HG02798 (cell line): ENCODE data around the gene FIZ1.
A peak's percentile ranks its signal among the peaks of the same experiment; 100 is the strongest.
"Not testable (repeated sequence)": the region's sequence is repeated elsewhere in the genome, so short reads cannot be mapped to it uniquely, and the experiment has no call there.

Experiments used
- ATAC-seq: cut with Tn5 transposase; IDR thresholded peaks from one replicate; pipeline ENCODE4 v1.9.1; 2021; ENCODE audit warnings: mild to moderate bottlenecking; ENCODE audit not compliant: unreplicated experiment, poor library complexity

FIZ1 gene

DNA sequence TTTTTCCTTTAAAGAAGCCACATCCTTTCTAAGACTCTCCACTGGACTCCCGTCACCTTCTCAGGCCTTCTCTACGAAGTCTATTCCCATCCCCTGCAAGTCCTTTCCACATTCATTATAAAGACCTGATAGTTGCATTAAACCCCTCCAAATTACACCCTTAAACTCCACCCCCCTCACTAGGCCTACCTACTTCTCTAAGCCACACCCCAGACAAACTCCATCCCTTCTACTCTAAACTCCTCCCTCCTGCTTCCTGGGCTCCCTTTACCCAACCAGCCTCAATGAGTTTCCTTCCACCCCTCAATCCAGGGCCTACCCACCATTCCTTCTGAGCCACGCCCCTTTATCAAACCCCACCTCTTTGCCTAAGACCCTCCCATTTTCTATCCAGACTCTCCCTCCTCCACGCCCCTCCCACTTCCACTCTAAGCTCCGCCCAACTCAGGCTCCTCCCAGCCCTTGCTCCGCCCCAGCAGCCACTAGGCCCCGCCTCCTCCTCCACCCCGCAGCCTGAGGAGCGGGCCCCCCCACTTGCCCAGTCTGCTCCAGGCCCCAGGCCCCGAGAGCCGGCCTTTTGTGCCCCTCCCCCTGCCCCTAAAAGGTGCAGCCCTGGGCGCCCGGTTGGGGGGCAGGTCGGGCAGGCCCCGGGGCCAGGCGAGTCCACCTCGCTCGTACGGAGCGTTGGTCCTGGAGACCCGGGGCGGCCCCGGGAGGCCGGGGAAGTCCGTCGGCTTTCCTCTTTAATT, 424 bp downstream of the FIZ1 start:
- peak; percentile 49 for ATAC-seq

DNA sequence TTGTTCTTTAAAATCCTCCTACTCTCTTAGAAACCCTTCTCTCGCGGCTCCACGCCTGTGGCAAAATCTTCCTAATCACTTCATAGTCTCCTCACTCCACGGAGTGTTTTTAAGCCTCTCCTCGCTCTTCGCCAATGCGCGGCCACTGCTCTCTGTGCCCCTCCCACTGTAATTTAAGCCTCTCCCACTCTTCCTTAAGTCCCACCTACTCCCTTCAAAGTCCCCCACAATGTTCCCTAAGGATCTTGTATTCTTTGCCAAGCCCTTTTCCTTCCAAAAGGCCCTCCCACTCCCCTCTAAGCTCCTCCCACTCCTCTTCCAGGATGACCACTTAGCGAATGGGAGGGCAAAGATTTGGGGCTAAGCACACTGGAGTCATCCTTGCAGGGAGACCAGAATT, 1.3 kb downstream of the FIZ1 start:
- ATAC-seq: no peak

DNA sequence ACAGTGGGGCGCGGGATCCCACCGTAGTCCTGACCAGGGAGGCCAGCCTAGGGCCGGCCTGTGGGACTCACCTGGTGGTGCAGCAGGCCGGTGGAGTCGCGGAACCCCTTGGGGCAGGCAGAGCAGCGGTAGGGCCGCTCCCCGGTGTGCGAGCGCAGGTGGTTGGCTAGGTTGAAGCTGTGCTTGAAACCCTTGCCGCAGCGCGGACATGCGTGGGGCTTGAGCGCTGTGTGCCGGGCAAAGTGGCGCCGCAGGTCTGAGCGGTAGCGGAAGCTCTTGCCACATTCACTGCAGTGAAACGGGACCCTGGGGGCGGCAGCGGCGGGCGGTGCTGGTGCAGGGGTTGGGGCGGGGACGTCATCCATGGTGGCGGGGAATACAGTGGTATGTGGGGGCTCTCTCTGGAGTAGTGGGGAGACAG, 1.8 kb downstream of the FIZ1 start:
- ATAC-seq: no peak

DNA sequence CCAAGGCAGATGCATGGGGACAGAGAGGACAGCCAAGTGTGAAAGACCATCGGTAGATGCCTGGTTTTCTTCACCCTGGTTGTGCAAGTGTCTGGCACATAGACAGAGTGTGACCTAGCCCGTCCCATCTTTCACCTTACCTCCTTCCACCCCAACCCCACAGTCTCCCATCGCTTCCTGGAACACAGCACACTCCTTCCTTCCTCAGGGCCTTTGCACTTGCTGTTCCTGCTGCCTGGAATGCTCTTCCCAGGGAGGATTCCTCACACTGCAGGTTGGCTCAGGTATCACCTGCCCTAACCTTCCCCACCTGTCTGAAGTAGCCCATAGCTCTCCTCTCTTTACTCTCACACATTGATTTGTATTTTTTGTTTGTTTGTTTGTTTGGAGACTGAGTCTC, 3.0 kb downstream of the FIZ1 start:
- no peak for ATAC-seq

DNA sequence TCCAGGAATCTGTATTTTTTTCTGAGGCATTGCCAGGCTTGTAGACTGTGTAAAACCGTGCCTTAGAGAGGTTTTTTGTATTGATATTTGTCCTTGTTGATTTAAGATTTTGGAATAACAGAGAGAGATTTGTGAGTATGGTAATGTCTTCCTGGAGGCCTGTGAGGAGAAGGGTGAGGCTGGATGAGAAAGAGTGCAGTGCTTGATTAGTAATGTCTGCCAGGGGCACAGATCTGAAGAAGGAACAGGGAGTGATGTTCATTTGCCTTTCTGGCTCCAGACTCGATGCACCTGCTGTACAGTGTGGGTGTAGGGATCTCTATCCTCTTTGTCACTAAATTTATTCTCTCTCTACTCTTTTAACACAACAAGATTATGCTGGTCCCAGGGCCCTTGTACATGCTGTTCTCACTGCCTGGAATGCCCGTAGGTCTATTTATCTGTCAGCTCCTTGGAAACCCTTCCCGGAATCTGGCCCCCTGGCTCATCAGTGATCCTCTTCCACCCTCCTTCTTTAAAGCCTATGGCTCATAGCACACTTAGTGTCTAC, 4.2 kb downstream of the FIZ1 start:
- ATAC-seq: no peak

DNA sequence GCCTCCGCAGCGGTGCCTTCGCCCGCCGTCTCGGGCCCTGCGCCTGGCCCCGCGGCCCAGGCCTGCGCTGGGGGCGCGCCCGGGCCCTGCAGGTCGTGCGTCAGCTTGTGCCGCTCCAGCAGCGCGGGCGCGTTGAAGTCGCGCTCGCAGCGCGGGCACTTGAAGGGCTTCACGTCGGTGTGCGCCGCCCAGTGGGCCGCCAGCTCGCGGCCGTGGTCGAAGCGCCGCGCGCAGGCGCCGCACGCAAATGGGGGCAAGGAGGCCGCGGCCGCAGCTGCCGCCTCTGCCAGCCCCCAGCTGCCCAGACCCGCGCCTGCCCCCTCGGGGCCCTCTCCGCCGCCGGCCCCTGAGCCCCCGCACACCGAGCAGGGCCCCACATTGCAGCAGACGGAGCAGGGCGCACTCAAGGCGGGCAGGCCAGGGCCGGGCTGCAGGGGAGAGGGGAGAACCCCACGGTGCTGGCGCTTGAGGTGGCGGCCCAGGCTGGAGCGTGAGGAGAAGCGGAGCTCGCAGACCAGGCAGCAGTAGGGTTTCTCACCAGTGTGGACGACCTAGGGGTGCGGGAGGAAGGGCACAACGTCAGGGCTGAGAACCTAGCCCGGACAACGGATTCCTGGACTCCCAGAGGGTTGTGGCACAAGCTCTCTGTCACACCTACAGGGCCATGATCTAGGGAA, 6.1 kb downstream of the FIZ1 start:
- ATAC-seq: no peak

DNA sequence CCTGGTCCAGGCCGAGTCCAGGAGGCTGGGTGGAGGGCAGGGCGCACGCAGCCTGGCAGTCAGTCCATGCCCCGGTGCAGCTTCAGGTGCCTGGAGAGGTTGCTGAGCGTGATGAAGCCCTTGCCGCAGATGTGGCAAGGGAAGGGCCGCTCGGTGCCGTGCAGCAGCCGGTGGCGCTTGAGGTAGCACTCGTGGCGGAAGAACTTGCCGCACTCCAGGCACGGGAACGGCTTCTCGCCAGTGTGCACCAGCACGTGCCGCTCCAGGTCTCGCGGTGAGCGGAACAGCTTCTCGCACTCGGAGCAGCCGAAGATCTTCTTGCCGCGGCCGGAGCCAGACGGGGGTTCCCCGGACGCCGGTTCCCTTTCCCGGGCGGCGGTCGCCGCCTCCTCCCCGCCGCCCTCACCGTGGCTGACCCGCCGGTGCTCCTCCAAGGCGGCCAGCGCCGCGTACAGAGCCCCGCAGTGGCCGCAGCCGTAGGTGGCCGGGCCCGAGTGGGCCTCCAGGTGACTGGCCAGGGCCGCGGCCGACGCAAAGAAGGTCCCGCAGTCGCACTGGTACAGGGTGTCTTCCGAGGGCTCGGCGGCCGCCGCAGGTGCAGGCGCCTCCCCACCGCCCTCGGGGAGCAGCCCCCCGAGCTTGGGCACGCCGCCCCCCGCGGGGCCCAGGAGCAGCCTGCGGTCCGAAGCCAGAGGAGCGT, 6.8 kb downstream of the FIZ1 start:
- ATAC-seq: no peak

DNA sequence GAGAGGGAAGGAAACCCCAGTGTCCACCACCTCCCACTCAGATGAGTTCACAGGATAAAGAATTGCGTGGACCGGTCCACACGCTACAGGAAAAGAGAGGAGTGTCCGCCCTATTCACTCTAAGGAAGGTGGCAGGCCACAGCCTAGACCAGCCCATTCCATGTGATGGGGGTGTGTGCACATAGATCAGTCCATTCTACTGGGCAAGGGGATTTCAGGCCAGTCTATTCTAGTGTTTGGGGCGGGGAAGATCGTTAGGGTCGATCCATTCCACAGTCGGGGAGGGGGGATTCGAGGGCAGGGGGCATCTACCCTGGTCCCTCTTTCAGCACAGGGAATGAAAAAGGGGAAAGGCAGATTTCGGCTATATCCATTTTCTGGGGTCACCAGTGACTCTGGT, 7.8 kb downstream of the FIZ1 start:
- no peak for ATAC-seq

DNA sequence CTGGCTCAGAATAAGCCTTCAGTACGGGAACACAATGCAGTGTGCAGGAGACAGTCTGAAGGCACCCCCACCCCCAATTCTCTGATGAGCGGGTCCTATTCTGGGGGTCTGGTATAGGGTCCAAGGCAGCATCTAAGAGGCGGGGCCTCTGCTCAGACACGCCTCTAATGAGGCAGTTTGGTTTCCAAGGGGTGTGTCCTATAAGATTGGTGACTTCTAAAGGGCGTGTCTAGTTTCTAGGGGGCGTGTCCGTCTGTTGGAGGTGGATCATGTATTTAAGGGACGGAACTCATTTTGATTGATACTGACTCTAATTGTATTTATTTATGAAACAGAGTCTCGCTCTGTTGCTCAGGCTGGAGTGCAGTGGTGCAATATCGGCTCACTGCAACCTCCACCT, 8.7 kb downstream of the FIZ1 start:
- no peak for ATAC-seq

DNA sequence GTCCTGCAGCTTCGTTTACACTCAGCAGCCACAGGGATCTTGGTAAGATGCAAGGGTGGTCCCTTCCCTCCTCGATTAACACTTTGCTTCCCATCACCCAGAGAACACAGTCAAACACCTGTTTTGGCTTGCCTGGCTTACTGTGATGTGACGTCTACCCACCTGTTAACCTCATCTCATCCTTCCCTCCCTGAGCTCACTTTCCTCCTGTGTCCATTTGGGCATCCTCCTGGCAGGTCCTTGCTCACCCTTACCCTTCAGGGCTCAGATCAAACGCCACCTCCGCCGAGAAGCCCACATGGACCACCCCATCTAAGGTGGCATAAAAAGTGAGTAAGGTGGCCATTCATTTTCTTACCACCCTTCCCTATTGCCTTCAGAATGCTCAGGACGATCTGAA, 9.2 kb downstream of the FIZ1 start:
- no peak for ATAC-seq

DNA sequence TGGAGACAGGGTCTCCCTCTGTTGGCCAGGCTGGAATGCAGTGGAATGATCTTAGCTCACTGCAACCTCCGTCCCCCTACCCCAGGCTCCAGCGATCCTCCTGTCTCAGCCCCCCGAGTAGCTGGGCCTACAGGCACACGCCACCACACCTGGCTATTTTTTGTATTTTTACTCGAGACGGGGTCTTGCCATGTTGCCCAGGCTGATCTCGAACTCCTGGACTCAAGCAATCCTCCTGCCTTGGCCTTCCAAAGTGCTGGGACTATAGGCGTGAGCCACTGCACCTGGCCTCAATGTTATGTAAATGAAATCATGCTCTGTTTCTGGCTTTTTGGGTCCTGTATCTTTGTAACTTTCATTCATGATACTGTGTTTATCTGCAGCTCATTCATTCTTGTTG, 10.6 kb downstream of the FIZ1 start:
- ATAC-seq: no peak

DNA sequence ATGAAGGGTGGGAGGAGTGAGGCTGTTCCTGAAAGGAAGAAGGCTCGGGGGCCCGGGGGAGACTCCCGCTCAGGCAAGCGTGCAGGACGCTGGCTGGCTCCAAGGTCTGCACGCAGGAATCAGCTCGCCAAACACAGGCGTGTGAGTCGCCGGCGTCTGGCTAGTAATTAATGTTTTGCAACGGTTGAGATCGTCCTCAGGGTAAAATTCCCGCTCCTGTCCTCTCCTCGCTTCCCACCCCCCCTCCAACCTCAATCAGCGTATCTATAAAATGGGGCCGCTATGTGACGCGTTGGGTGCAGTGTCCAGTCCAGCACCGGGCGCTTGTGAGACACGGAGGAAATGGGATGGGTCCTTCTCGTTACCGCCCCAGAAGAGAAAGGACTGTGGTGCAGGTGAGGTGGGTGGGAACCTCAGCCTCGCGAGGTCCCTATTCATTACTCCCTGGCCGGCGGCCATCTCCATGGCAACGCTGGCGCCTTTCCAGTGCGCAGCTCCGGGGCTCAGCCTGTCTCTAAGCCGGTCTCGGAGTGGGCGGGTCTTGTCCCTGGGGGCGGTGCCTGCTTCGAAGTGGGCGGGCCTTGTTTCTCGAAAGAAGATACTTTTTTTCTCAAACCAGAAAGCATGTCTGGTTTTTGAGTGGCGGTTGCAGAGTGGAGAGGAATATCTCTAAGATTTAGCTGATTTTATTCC, 12.2 kb downstream of the FIZ1 start:
- peak; percentile 93 for ATAC-seq

DNA sequence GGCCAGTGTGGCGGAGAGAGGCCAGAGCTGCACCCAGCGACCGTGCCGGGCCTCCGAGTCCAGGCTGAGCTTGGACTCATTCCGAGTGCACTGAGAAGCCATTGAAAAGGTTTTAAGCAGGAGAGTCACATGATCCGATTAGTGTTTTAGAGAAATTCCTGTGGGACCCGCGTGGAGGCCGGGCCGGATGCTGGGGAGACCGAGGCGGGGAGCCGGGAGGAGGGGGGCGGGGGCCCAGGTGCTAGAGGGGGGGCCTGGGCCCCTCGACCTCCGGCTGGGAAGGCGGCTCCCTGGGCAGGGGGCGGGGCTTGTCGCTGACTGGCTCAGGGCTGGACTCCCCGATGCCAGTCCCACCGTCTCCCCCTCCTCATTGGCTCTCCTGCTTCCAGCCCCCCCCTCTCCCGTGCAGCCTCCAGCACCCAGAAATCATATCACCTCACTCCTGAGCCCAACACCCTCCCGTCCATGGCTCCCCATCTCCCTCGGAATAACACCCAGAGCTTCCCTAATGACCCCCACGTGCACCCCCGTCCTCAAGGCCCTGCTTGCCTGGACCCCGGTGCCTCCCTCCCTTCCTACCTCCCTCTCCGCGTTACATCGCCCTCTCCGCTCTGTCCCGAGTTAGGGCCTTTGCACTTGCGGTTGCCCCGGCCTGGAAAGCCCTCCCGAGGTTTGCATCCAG, 13.5 kb downstream of the FIZ1 start:
- no peak for ATAC-seq

DNA sequence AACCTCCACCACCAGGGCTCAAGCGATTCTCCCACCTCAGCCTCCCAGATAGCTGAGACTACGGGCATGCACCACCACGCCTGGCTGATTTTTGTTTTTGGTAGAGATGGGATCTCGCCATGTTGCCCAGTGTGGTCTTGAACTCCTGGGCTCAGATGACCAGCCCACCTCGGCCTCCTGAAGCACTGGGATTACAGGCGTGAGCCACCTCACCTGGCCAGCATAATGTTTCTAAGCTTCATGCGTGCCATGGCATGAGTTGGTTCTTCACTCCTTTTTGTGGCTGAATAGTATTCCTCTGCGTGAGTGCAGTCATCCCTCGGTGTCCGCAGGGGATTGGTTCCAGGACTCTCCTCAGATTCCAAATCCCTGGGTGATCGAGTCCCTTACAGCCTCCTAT, 14.4 kb downstream of the FIZ1 start:
- ATAC-seq: no peak

DNA sequence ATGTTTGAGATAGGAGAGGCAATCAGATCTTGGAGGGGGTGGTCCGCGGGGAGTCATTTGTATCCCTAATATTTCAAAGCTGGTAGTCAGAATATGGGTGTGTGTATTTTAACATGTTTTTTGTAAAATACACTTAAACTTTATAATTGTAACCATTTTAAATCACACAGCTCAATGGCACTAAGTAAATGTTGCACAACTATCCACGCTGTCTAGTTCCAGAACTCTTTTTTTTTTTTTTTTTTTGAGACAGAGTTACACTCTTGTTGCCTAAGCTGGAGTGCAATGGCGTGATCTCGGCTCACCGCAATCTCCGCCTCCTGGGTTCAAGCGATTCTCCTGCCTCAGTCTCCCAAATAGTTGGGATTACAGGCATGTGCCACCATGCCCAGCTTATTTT, 15.4 kb downstream of the FIZ1 start:
- ATAC-seq: not testable (repeated sequence)

DNA sequence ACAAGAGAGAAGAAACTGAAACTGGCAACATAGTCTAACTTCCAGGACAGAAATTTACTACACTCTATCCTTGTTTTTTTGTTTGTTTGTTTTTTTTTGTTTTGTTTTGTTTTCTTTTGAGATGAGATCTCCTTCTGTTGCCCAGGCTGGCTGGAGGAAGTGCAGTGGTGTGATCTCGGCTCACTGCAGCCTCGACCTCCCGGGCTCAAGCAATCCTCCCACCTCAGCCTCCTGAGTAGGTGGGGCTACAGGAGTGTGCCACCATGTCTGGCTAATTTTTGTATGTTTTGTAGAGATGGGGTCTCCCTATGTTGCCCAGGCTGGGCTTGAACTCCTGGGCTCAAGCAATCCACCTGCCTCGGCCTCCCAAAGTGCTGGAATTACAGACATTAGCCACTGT, 17.0 kb downstream of the FIZ1 start:
- ATAC-seq: not testable (repeated sequence)

DNA sequence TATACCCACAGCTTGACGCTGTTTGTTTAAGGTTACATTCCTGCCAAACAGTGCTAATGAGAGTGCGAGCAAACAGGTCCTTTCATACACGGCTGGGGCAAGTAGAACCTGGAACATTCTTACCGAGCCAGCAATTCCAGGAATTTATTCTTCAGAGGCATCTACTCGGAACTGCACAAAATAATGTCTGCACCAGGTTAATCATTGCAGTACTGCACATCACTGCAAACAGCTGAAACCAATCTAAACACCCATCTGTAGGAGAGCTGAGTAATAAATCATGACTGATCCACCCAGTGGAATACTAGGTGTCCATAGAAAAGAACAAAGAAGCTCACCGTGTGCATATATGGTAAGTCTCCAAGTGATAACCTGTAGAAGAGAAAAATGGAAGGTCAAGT, 17.5 kb downstream of the FIZ1 start:
- no peak for ATAC-seq

DNA sequence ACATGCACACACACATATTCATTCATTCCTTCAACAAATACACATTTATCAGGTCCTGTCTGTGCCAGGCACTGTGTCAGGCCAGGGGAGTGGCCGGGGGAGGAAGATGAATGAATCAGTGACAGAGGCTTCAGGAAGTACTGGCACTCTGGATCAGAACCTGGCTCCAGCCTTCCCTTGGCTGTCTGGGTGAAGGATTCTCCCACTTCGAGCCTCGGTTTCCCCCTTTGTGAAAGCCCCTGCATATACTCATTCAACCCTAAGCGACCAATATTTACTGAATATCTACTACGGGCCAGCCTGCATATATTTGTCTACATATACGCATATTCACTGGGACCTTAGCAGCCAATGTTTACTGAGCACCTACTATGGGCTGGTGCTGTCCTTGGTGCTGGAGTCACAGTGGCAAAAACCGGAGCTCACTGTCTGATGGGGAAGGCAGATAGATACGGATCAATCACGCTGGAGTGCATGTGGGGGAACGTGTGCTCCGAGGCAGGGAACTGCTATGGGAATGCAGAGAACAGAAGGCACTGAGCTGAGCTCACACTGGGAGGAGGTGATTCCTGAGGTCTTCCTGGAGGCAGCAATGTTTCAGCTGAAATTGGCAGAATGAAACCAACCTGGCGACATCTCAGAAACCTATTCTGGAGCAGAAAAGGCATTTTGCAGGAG, 18.0 kb downstream of the FIZ1 start:
- no peak for ATAC-seq

DNA sequence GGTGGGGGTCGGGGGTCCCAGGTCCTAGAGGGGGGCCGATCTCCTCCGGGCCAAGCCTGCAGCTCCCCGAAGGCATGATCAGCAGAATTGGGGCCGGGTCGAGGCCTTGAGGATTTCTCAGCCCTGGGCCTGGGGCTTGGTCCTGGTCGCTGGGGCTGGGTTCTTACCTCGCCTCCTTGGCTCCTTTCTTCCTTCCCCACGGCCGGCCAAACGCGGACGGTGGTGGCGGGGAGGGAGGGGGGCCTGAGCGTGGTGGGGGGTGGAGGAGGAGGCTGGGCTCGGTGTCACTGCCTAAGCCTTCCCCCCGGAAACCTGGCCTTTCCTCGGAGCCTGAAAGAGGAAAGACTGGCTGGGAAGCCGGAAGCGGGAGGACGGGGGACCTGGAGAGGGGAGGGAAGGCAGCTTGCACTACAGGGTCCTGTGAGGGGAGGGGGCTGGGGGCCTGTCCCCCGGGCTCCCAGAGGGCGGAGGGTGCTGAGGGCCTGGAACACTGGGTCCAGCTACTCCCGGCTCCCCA, 18.6 kb downstream of the FIZ1 start, which contains the start of gene ZNF579:
ZNF579 (minus strand) TSS at position 221 of the 517 bp plus-strand sequence. CDS start 1,209 bp downstream, outside the sequence.
- peak; percentile 54 for ATAC-seq
